HL-60 (cell line): ENCODE measurements around the gene LRRC8C.

Experiments used
- DNase-seq, 2 experiments: peaks; one replicate each; pipeline ENCODE4 v3.0.0-alpha.2; 2010 to 2020; ENCODE audit warnings: low read depth in 1 of 2, low spot score in 1 of 2
- H3K27ac ChIP-seq: fragments of 250-450 bp; sonication (Bioruptor Pico); replicated peaks from 2 replicates; pipeline ENCODE4 v1.5.1; 2020; ENCODE audit warnings: mild to moderate bottlenecking, moderate library complexity
- H3K27me3 ChIP-seq: fragments of 250-450 bp; sonication (Bioruptor Pico); 2 replicates; pipeline ENCODE4 v1.5.1; 2021; ENCODE audit warnings: mild to moderate bottlenecking, moderate library complexity; ENCODE audit not compliant: insufficient read depth, poor library complexity, severe bottlenecking
- H3K4me3 ChIP-seq: replicated peaks from 2 replicates; pipeline ENCODE4 v1.5.1; 2011; ENCODE audit warnings: mild to moderate bottlenecking, control low read depth, low read length; ENCODE audit not compliant: insufficient read depth
- CTCF ChIP-seq: IDR thresholded peaks from one replicate; pipeline ENCODE4 v1.5.1; 2011; ENCODE audit warnings: low read length, control low read depth, inconsistent platforms; ENCODE audit not compliant: insufficient read depth
- GABPA ChIP-seq: IDR thresholded peaks from 2 replicates; pipeline ENCODE4 v1.6.1; 2012; ENCODE audit warnings: low read depth
- POLR2AphosphoS5 ChIP-seq: IDR thresholded peaks from 2 replicates; pipeline ENCODE4 v1.6.1; 2012; ENCODE audit warnings: low read depth
- REST ChIP-seq: IDR thresholded peaks from 2 replicates; pipeline ENCODE4 v1.6.1; 2012; ENCODE audit warnings: low read depth; ENCODE audit not compliant: insufficient replicate concordance
- SPI1 ChIP-seq: IDR thresholded peaks from 2 replicates; pipeline ENCODE4 v1.6.1; 2012; ENCODE audit warnings: low read depth, mild to moderate bottlenecking, borderline replicate concordance

LRRC8C gene

DNA sequence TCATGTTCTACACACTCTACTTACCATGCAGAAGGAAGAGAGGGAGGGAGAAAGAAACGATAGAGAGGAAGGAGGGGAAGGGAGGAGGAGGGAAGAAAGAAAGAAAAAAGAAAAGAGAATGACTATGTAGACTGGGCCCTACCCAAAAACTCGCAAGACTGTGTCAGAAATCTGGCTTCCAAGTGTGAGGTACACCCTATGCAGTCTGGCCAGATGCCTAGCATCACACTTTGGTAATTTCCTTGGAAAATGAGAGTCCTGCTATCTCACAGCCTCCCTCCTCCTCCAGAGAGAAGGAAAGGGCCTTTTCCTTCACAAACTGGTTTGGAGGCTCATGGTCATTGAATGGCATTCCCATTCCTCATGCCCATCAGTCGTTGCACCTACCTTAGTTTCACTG is 101.5 kb downstream of the LRRC8C start:
- H3K27me3 ChIP-seq = no peaks in the 10 kb centered on the region
- H3K4me3 ChIP-seq = no peak overlapping the region
- TF ChIP-seq GABPA (no peak), POLR2AphosphoS5 (no peak), SPI1 (no peak), CTCF (no peak), REST (no peak)
- no peak for DNase-seq
- no peak overlapping the region for H3K27ac ChIP-seq

DNA sequence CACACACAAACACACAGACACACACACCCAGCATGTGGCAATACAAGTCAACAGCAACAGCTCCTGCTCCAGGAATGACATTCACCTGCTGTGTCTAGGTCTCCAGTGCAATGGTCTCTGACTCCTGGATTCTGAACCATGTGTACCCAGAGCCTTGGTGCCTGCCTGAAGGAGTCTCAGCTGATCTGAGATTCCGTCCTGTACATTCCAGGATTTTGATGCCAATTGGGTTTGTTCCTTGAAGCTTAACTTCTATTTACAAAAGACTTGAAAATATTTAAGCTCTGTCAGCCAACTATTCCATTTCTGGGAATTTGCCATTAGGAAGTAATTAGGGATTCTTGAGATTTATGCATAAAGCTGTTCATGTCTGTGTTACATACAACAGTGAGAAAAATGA is 102.6 kb downstream of the LRRC8C start:
- no peak overlapping the region for H3K4me3 ChIP-seq
- H3K27me3 ChIP-seq = no peaks in the 10 kb centered on the region
- TF ChIP-seq CTCF = no peak
- no peak for TF ChIP-seq POLR2AphosphoS5
- no peak for TF ChIP-seq REST
- TF ChIP-seq SPI1 = no peak
- no peak for TF ChIP-seq GABPA
- no peak for DNase-seq
- H3K27ac ChIP-seq = no peak overlapping the region

DNA sequence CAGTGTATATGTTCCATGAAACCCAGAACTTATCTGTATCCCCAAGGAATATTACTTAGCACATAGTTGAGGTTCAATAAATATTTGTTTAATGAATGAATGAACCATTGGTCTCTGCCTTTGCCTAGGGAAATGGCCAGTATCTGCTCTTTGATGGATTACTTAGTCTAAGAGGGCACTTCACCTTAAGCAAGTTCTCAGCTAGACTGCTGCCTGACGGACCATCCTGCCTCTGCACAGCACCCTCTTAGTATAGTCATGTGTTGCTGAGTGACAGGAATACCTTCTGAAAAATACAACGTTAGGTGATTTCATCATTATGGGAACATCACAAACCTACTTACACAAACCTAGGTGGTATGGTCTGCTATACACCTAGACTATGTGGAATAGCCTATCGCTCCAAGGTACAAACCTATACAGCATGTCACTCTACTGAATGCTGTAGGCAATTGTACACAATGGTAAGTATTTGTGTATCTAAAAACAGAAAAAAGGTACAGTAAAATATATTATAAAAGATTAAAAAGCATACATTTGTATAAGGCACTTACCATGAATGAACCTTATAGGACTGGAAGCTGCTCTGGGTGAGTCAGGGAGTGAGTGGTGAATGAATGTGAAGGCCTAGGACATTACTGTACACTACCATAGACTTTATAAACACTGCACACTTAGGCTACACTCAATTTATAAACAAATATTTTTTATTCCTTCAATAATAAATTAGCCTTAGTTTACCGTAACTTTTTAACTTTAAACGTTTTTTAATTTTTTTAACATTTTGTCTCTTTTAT is 104.2 kb downstream of the LRRC8C start:
- Histone ChIP-seq H3K27me3 (no peaks in the 10 kb centered on the region), H3K4me3 (no peak overlapping the region), H3K27ac (no peak overlapping the region)
- DNase-seq = no peak
- TF ChIP-seq REST (no peak), POLR2AphosphoS5 (no peak)
